Transverse colon (tissue), 4 donors: Measurements from ENCODE around the gene ZNHIT6. TPM values are rescaled to one million over a fixed set of nuclear protein-coding genes. Genes with fewer than 3 reads are reported as not detected.
"Not testable (repeated sequence)": the region's sequence is repeated elsewhere in the genome, so short reads cannot be mapped to it uniquely, and the experiment has no call there.

Experiments
- DNase-seq: peaks from one replicate; pipeline ENCODE4 v3.0.0-alpha.2; 2019
- H3K27ac ChIP-seq, 4 donors: fragments of 200-600 bp; sonication (generic); 2 replicates each; pipeline ENCODE4 v1.5.1; 2016 to 2018; ENCODE audit warnings: inconsistent platforms in 4 of 4
- H3K27me3 ChIP-seq: fragments of 200-600 bp; sonication (generic); 2 replicates; pipeline ENCODE4 v1.5.1; 2017; ENCODE audit warnings: inconsistent platforms
- H3K36me3 ChIP-seq, 4 donors: fragments of 200-600 bp; sonication (generic); 2 replicates each; pipeline ENCODE4 v1.5.1; 2017 to 2019; ENCODE audit warnings: inconsistent platforms in 4 of 4
- H3K4me1 ChIP-seq, 4 donors: fragments of 200-600 bp; sonication (generic); 2 replicates each; pipeline ENCODE4 v1.5.1; 2017 to 2020; ENCODE audit warnings: inconsistent platforms in 4 of 4
- H3K4me3 ChIP-seq, 4 donors: fragments of 200-600 bp; sonication (generic); 1 replicate in 1 of 4; 2 replicates in 3 of 4; pipeline versions ENCODE4 v1.5.1 to v1.6.1; 2017 to 2019; ENCODE audit warnings: inconsistent platforms in 4 of 4
- H3K9me3 ChIP-seq, 2 donors: fragments of 200-600 bp; sonication (generic); 2 replicates each; pipeline ENCODE4 v1.5.1; 2017 to 2019; ENCODE audit warnings: inconsistent platforms in 2 of 2
- CTCF ChIP-seq, 5 experiments: fragments of 200-600 bp in 3 of 5; fragments of 450-650 bp in 2 of 5; sonication (generic) in 3 of 5; IDR thresholded peaks; 1 replicate in 2 of 5; 2 replicates in 3 of 5; pipeline ENCODE4 v1.5.1; 2016 to 2017; ENCODE audit warnings: antibody characterized with exemption in 5 of 5, inconsistent platforms in 3 of 5, mild to moderate bottlenecking in 2 of 5, moderate library complexity in 1 of 5
- EP300 ChIP-seq: sonication (generic); formaldehyde crosslinking; IDR thresholded peaks from one replicate; pipeline ENCODE4 v1.6.1; 2017; ENCODE audit warnings: antibody characterized with exemption, low read depth
- POLR2A ChIP-seq: fragments of 450-650 bp; IDR thresholded peaks from one replicate; pipeline ENCODE4 v1.6.1; 2016; ENCODE audit warnings: antibody characterized with exemption, mild to moderate bottlenecking, moderate library complexity
- POLR2AphosphoS5 ChIP-seq, 3 donors: sonication (generic); formaldehyde crosslinking; IDR thresholded peaks; one replicate each; pipeline ENCODE4 v1.6.1; 2016; ENCODE audit warnings: antibody characterized with exemption in 3 of 3
- WGBS, 2 donors: methylation state at CpG; one replicate each; pipeline ENCODE4 v1.1.5; 2018; ENCODE audit warnings: low coverage in 1 of 2; 5-methylcytosine and 5-hydroxymethylcytosine counted together
- in situ Hi-C, 4 donors: fragments of 200-750 bp; cut with MboI; loops; one replicate each; pipeline versions ENCODE4 v1.15.0 to v1.15.1; 2017; ENCODE audit warnings: low sequenced_read_pairs in 3 of 4, low pct_ligation_motif_present in 1 of 4, low pct_unique_long_range_greater_than_20kb in 1 of 4
- intact Hi-C: fragments of 100-400 bp; cut with DNase I; formaldehyde crosslinking; loops from one replicate; pipeline ENCODE4 v1.15.1; 2023; ENCODE audit warnings: low total_unique reads
- total RNA-seq, 4 donors: library from RNA; depleted of rRNA; stranded (reverse); fragments of >200 nt; gene quantifications; one replicate each; pipeline ENCODE4 v1.1.0, GENCODE V29; 2016

Gene ZNHIT6
- total RNA-seq, 4 donors from 2014 or later: 2.6 to 7.8 (median 4.8) TPM

GRCh38 chr1:85743814-85744213, 35.6 kb upstream of the ZNHIT6 start:
- intact Hi-C loops (no loop called here), in situ Hi-C loops (no loop called here)
- DNase-seq: no peak

GRCh38 chr1:85734931-85735330, 26.7 kb upstream of the ZNHIT6 start:
- Histone ChIP-seq H3K27ac (no peak overlapping the region), H3K4me1 (no peaks in the 10 kb centered on the region), H3K9me3 (no peaks in the 10 kb centered on the region), H3K36me3 (no peaks in the 10 kb centered on the region), H3K4me3 (no peak overlapping the region), H3K27me3 (no peaks in the 10 kb centered on the region)
- no peak for TF ChIP-seq POLR2AphosphoS5 (IDR thresholded peaks at IDR 0.05)
- no peak for TF ChIP-seq CTCF (IDR thresholded peaks at IDR 0.05)
- TF ChIP-seq EP300: no peak
- no peak for TF ChIP-seq POLR2A
- in situ Hi-C loops: no loop called here
- intact Hi-C loops: no loop called here
- 72% methylated on average over 1 of the region's 1 CpG; no CpG with 5 or more reads in 1 of the 2 donors for WGBS, 2 donors
- DNase-seq: no peak

More at GRCh38 chr1:85743814-85744213, 35.6 kb upstream of the ZNHIT6 start:
- Histone ChIP-seq H3K27ac (no peak overlapping the region), H3K4me1 (no peaks in the 10 kb centered on the region), H3K9me3 (no peaks in the 10 kb centered on the region), H3K27me3 (no peaks in the 10 kb centered on the region), H3K4me3 (no peak overlapping the region), H3K36me3 (no peaks in the 10 kb centered on the region)
- TF ChIP-seq EP300 (no peak), POLR2A (no peak), CTCF (IDR thresholded peaks at IDR 0.05) (no peak), POLR2AphosphoS5 (IDR thresholded peaks at IDR 0.05) (no peak)
- WGBS, 2 donors: 76 to 81% methylated on average over 3 of the region's 3 CpGs

- TF ChIP-seq POLR2A (no peak), EP300 (no peak), POLR2AphosphoS5 (IDR thresholded peaks at IDR 0.05) (no peak), CTCF (IDR thresholded peaks at IDR 0.05) (no peak)
- no peaks in the 10 kb centered on the region for H3K27me3 ChIP-seq
- in situ Hi-C loops (no loop called here), intact Hi-C loops (no loop called here)
- DNase-seq: no peak
- H3K4me3 ChIP-seq: no peak overlapping the region
- no peaks in the 10 kb centered on the region for H3K4me1 ChIP-seq
- H3K36me3 ChIP-seq: no peaks in the 10 kb centered on the region
- 84 to 90% methylated on average over 5 to 7 of the region's 7 CpGs for WGBS, 2 donors
- no peak overlapping the region for H3K27ac ChIP-seq
- peaks cover 10 to 20% of the 10 kb centered on the region in 2 donors for H3K9me3 ChIP-seq
Observed at GRCh38 chr1:85718678-85719340, 10.6 kb upstream of the ZNHIT6 start.

GRCh38 chr1:85714418-85715114, 6.3 kb upstream of the ZNHIT6 start:
- H3K4me1 ChIP-seq, DNase-seq, H3K9me3 ChIP-seq, intact Hi-C loops, H3K27me3 ChIP-seq, H3K4me3 ChIP-seq, in situ Hi-C loops, H3K36me3 ChIP-seq, H3K27ac ChIP-seq: not testable (repeated sequence)
- WGBS, 2 donors: 81 to 86% methylated on average over 8 to 14 of the region's 14 CpGs
